GM12875 (cell line): Measurements from ENCODE around the gene IL21R.

Experiments
- H3K4me3 ChIP-seq: one replicate; pipeline ENCODE4 v1.5.1; 2011; ENCODE audit warnings: low read depth, low read length, control low read depth
- TF ChIP-seq, protein P1 (sequence below): IDR thresholded peaks from 2 replicates; pipeline ENCODE4 v1.5.1; 2011; ENCODE audit warnings: low read depth, mild to moderate bottlenecking, control low read depth, inconsistent platforms, low read length, moderate library complexity, borderline replicate concordance; ENCODE audit not compliant: insufficient read depth

IL21R gene

DNA sequence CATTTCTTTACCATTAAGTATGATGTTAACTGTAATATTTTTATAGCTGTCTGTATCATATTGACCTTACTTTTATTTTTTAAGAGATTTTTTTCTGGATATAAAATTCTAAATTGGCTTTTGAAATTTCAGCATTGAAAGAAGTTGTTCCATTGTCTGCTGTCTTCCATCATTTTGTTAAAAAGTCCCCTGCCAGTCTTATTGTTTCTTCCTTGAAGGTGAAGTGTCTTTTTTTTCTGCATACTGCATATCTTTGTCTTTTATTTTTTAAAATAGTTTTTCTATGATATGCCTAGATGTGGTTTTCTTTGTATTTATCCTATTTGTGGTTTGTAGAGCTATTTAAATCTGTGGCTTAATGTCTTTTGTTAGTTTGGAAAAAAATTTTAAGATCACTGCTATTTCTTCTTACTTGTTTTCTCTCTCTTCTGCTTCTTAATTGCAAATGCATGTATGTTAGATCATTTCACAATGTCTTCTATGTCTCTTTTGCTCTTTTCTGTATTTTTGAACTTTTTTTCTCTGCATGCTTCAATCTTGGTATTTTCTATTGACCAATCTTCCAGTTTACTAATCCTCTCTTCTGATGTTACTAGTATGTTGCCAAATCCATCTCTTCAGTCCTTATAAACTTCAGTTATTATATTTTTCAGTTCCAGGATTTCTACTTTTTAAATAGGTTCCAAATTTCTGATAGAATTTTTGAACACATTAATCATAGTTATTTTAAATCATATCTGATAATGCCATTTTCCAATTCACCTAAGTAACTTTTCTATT, 20.2 kb downstream of the IL21R start:
- TF ChIP-seq, protein P1, sequence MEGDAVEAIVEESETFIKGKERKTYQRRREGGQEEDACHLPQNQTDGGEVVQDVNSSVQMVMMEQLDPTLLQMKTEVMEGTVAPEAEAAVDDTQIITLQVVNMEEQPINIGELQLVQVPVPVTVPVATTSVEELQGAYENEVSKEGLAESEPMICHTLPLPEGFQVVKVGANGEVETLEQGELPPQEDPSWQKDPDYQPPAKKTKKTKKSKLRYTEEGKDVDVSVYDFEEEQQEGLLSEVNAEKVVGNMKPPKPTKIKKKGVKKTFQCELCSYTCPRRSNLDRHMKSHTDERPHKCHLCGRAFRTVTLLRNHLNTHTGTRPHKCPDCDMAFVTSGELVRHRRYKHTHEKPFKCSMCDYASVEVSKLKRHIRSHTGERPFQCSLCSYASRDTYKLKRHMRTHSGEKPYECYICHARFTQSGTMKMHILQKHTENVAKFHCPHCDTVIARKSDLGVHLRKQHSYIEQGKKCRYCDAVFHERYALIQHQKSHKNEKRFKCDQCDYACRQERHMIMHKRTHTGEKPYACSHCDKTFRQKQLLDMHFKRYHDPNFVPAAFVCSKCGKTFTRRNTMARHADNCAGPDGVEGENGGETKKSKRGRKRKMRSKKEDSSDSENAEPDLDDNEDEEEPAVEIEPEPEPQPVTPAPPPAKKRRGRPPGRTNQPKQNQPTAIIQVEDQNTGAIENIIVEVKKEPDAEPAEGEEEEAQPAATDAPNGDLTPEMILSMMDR, result no peak
- no peak overlapping the region for H3K4me3 ChIP-seq

GRCh38 chr16:27424772-27425498, 23.0 kb downstream of the IL21R start:
- no peak overlapping the region for H3K4me3 ChIP-seq
- TF ChIP-seq, protein P1, result no peak

DNA sequence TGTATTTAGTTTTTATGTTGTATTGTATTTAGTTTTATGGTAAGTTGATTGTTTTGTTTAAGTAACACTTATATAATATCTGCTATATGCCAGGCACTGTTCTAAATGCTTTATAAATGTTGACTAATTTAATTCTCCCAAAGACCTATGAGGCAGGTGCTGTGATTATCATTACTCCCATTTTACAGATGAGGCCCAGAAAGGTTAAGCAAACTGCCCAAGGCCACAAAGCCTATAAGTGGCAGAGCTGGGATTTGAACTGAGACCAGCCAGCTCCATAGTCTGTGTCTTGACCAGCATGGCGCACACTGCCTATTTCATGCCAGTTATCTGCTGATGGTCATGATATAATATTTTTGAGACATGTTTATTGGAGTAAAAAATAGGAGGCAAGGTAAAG, 24.0 kb downstream of the IL21R start:
- TF ChIP-seq, protein P1, result no peak
- H3K4me3 ChIP-seq, result no peak overlapping the region

DNA sequence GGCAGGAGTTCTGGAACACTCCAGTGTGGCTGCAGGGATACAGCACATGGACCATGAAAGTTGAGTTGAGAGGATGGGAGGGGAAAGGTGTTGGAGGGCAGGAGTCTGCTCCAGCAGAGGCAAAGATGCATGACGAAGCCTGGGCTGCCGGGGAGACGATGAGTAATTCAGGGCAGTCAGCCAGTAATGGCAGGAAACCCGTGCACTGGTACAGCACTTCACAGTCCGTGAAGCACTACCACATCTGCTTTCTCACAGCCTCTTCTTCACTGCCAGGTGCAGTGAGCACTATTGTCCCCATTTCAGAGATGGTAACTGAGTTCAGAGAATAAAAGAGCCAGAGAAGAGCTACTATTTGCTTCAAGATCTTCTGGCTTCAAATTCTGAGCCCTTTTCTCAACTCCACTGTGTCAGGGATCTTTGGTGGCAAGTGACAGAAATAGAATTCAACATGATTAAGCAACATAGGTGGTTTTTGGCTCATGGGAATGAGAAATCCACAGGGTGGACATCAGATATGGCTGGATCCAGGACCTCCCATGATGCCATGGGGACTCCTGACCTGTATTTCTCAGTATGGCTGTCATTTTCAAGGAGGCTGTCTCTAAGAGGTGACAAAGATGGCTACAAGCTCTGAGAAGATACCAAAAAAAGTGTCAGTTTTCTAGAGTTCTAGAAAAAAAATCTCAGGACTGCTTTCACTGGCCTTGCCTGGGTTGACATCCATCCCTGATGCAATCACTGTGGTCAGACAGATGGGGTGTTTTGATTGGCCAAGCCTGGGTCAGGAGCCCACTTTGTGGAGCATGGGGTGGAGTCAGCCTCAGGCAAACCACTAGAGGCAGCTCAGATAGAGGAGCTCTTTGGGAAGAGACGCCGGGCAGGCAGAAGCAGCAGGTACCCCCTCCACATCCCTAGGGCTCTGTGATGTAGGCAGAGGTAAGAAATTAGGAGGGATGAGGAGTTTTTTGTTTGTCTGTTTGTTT, 24.7 kb downstream of the IL21R start:
- TF ChIP-seq, protein P1, result peak; percentile 40; the same call in 1 of the 2 replicates
- H3K4me3 ChIP-seq, result peak overlapping the region; percentile 62

DNA sequence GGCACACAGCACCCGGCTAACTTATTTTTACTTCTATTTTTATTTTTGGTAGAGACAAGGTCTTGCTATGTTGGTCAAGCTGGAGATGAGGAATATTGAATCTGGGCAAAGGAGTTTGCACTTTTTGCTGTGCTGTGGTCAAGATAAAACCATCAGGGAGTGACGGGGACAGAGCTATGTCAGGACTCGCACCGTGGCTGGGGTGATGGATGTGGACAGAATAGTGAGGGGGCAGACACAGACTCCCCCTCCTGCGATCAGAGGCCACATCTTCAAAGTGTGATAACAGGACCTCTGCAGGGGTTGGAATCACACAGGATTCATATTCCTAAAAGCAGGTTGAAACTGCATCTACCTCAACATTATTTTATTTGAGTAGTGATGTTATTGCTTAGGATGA, 25.6 kb downstream of the IL21R start:
- H3K4me3 ChIP-seq, result peak overlapping the region; percentile 62

DNA sequence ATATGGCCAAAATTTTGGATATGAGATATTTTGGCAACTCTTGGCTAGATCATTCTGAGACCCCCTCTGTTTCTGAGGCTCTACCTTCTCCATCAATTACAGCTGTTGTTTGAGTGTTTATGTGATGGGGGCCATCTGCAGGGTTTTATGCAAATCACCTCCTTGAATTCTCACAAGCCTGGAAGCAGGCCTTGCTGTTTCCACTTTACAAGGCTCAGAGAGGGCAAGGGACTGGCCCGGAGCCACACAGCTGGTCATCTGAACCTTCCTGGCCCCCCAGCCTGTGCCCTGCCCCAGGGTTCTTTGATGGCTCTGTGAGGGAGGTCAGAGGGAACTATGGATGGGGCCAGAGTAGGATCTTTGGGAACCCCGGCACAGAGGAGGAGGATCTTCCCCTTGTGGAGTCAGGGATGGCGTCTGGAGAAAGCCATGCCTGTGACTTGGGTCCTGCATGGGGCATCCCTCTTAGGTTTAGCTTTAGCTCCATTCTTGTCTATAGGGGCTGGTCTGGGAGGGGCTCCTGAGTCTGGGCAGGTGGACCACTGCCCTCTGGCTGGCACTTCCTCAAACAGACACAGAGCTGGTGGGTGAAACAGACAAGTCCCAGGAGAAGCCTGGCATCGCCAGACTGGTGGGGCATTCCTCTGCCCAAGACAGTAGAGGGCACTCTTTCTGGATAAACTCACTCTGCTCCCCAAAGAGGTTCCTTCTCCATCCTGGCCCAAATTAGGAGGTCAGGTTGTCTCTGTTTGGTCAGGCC, 26.2 kb downstream of the IL21R start:
- H3K4me3 ChIP-seq, result peak overlapping the region; percentile 62
- TF ChIP-seq, protein P1, result peak; percentile 44; the same call in 1 of the 2 replicates

More for the DNA sequence above, 25.6 kb downstream of the IL21R start:
- TF ChIP-seq, protein P1, result no peak
